Measurements from ENCODE around the gene PSME1.

The PSME1 gene

DNA sequence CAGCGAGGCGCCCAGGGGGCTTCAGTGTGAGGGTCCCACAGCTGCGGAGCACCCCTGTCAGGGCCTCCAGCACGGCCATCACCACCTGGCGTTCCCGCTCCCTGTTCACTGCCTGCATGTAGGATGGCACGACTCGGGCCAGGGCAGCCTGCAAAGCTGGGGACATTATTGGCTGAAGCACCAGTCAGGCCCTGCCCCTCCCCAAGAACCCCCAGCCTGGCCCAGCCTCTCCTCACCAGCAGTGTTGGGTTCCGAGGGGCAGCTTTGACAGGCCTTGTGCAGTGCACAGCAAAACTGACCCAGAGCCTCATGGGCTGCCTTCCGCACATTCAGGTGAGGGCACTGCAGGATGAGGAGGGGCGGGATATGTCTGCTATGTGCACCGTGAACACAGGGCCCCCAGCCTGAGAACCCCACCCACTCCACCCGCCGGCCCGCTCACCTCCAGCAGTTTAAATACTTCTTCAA is 47.1 kb downstream of the PSME1 start:
- in situ Hi-C loops (cut with MboI; ENCODE audit: low sequenced_read_pairs, unreplicated experiment): no loop called here
- TF ChIP-seq, protein P1, sequence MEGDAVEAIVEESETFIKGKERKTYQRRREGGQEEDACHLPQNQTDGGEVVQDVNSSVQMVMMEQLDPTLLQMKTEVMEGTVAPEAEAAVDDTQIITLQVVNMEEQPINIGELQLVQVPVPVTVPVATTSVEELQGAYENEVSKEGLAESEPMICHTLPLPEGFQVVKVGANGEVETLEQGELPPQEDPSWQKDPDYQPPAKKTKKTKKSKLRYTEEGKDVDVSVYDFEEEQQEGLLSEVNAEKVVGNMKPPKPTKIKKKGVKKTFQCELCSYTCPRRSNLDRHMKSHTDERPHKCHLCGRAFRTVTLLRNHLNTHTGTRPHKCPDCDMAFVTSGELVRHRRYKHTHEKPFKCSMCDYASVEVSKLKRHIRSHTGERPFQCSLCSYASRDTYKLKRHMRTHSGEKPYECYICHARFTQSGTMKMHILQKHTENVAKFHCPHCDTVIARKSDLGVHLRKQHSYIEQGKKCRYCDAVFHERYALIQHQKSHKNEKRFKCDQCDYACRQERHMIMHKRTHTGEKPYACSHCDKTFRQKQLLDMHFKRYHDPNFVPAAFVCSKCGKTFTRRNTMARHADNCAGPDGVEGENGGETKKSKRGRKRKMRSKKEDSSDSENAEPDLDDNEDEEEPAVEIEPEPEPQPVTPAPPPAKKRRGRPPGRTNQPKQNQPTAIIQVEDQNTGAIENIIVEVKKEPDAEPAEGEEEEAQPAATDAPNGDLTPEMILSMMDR (IDR thresholded peaks at IDR 0.05; ENCODE audit: borderline replicate concordance, control extremely low read depth, extremely low read depth, insufficient read depth, missing control alignments): no peak

DNA sequence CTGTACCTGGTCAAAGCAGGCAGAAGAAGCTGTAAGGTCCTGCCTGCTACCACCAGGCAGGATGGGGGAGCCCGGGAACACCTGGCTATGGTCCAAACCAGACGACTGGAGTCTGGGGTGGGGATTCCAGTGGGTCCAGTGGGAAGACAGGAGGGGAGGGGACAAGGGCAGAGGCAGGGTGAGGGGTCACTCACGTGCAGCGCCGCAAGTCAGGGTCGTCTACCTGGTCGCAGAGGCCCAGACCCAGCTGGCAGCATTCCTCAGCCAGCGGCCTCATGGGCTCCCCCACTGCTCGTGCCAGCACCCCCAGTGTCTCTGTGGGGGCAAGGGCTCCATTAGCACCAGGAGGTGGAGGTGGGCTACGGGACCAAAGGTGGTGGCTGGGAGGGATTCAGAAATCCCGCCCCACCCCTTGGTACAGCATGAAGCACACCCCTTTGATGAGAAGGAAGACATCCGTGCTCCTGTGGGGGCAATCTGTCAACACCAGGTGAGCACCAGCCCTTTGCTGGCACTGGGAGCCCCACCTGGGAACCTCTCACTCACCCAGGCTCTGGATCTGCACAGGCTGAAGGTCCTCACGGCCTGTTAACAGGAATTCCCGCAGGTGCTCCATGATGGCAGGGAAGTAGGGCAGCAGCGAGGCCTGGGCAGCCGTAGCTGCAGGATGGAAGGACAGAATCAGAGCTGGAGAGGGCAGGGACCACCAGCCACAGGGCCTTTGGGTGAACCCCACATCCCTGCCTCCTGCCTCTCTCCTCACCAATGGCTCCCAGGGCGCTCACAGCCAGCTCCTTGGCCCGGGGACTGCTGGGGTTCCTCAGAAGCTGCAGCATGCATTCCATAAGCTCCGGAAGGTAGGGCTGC is 48.3 kb downstream of the PSME1 start:
- in situ Hi-C loops (cut with MboI; ENCODE audit: low sequenced_read_pairs, unreplicated experiment): no loop called here
- TF ChIP-seq, protein P1 (IDR thresholded peaks at IDR 0.05; ENCODE audit: borderline replicate concordance, control extremely low read depth, extremely low read depth, insufficient read depth, missing control alignments): no peak
- no peak for DNase-seq (ENCODE audit: low spot score)

More for the DNA sequence above, 47.1 kb downstream of the PSME1 start:
- DNase-seq (ENCODE audit: low spot score): no peak

DNA sequence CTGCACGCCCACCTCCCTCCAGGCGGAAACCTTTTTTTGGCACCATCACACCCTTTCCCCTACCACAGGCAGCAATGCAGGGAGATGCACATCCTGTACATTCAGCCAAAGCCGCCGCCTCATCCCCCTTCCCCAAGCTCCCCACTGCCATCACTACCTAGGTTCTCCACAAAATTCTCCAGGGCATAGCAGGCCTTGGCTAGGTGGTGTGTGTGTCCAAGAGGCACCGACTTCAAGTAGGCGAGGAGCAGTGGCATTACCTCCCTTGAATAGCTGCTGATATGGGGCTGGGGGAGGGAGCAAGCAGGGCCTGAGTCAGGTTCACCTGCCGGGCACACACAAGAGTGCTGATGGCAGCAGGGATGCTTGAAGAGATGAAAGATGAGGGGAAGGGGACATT is 49.0 kb downstream of the PSME1 start:
- no peak for DNase-seq (ENCODE audit: low spot score)
- TF ChIP-seq, protein P1 (IDR thresholded peaks at IDR 0.05; ENCODE audit: borderline replicate concordance, control extremely low read depth, extremely low read depth, insufficient read depth, missing control alignments): no peak
- in situ Hi-C loops (cut with MboI; ENCODE audit: low sequenced_read_pairs, unreplicated experiment): no loop called here

DNA sequence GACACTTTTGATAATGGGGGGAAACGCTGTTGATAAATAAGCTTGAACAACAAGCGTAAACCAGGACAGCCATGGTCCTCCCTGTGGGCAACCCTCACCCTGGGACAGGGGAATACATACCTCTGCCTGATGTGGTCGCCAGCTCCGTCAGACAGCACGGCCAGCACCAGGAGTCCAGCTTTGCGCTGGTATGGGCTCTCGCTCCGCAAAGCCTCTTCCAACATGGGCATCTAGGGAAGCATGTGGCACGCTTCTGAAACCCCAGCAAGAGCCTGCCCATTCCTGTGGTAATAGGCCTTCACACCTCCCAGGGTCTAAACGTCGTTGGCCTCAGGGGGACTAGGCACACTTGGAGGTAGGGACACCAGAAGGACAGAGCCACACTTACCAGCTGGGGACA is 49.7 kb downstream of the PSME1 start:
- in situ Hi-C loops (cut with MboI; ENCODE audit: low sequenced_read_pairs, unreplicated experiment): no loop called here
- no peak for DNase-seq (ENCODE audit: low spot score)
- TF ChIP-seq, protein P1 (IDR thresholded peaks at IDR 0.05; ENCODE audit: borderline replicate concordance, control extremely low read depth, extremely low read depth, insufficient read depth, missing control alignments): no peak

DNA sequence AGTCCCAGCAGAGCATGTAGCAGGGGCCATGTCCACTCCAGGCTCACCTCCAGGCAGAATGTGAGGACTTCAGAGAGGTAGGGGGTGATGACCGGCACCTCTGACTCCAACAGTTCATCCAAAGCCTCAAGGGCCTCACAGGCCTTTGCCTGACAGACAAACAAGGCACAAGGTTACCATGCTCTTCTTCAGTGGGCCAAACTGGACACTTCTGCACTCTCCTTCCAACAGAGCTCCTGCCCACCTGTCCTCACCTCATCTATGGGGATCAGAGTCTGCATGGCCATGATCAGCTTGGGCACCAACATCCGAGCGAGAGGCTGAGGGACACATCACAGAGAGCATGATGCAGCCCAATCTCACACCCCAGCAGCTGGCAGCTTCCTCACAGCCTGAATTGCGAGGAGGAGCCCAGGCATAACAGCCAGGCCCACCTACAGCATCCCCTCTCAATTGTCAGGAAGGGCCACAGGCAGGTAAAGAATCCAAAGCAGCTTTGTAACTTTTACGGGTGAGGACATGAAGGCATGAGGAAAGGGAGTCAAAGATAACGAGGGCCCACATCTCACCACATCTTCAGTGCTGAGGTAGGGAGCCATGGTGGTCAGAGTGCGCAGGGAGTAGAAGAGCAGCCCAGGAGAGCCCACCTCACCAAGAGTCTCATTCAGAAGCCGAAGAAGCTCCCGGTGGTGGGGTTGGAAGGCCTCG is 51.0 kb downstream of the PSME1 start:
- TF ChIP-seq, protein P1 (IDR thresholded peaks at IDR 0.05; ENCODE audit: borderline replicate concordance, control extremely low read depth, extremely low read depth, insufficient read depth, missing control alignments): no peak
- DNase-seq (ENCODE audit: low spot score): no peak
- in situ Hi-C loops (cut with MboI; ENCODE audit: low sequenced_read_pairs, unreplicated experiment): no loop called here

DNA sequence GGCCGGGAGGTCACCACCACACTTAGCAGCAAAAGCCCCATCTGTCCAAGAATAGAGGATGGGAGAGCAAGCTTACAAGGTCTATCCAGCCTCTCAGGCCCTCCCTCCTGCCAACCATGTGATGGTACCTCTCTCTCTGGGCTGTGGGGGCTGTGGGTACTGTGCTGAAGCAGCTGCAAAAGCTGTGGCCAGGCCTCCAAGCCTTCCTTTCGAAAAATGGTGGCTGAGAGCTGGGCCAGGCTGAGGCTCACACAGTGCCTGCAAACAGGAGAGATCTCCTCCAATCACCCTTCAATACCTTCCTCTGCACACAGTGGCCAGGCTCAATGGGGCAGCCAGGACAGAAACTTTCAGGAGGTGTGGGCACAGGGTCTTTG is 51.5 kb downstream of the PSME1 start:
- TF ChIP-seq, protein P1 (IDR thresholded peaks at IDR 0.05; ENCODE audit: borderline replicate concordance, control extremely low read depth, extremely low read depth, insufficient read depth, missing control alignments): no peak
- no peak for DNase-seq (ENCODE audit: low spot score)
- in situ Hi-C loops (cut with MboI; ENCODE audit: low sequenced_read_pairs, unreplicated experiment): no loop called here
